ENCODE results near the gene MBNL1. TPM values are rescaled to one million over a fixed set of nuclear protein-coding genes. Genes with fewer than 3 reads are reported as not detected.

Gene MBNL1
- total RNA-seq, 2 donors from 2014 or later: 199 to 327 TPM

DNA sequence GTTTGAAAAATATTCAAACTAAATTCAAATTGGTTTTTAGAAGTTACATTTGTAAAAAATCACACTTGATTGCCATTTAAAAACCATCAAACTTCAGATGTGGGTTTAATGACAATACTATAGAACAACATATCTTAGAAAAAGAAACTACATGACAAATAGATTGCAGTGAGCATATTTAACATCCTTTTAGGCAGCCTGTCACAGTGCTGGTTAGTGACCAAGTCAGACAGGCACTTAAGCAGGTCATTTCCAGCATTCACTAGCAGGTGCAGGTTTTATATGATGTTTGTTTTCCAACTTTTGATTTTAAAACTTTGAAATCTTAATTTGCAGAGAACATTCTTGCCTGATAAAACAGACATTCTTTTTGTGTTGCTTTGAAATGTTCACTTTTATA, 115.7 kb downstream of the MBNL1 start:
- no peaks in the 10 kb centered on the region for H3K27me3 ChIP-seq
- peaks cover 0 to 98% of the 10 kb centered on the region in 2 donors for H3K4me1 ChIP-seq
- H3K36me3 ChIP-seq: no peaks in the 10 kb centered on the region
- TF ChIP-seq, protein P1, sequence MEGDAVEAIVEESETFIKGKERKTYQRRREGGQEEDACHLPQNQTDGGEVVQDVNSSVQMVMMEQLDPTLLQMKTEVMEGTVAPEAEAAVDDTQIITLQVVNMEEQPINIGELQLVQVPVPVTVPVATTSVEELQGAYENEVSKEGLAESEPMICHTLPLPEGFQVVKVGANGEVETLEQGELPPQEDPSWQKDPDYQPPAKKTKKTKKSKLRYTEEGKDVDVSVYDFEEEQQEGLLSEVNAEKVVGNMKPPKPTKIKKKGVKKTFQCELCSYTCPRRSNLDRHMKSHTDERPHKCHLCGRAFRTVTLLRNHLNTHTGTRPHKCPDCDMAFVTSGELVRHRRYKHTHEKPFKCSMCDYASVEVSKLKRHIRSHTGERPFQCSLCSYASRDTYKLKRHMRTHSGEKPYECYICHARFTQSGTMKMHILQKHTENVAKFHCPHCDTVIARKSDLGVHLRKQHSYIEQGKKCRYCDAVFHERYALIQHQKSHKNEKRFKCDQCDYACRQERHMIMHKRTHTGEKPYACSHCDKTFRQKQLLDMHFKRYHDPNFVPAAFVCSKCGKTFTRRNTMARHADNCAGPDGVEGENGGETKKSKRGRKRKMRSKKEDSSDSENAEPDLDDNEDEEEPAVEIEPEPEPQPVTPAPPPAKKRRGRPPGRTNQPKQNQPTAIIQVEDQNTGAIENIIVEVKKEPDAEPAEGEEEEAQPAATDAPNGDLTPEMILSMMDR (IDR thresholded peaks at IDR 0.05): no peak
- H3K9me3 ChIP-seq: no peaks in the 10 kb centered on the region
- H3K4me3 ChIP-seq: no peak overlapping the region
- DNase-seq (ENCODE audit: low spot score): no peak
- H3K27ac ChIP-seq: peak overlapping the region; percentile 63 to 74

DNA sequence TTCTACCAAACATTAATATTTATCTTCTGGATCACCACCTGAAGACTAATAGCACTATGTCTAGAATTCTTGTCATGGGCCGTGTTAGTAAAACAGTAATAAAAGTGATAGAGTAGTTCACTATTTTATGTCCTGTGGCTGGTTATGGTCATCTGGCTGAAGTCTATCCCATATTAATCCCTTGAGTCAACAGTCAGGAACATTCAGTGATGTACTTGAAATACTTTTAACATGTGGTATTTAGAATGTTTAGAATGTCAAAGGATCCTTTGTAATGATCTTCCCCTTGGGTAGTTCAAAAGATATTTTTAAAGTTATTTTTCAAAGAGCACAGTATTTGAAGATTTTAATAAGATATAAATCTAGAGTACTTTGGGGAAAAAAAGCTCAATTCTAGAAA, 117.0 kb downstream of the MBNL1 start:
- Histone ChIP-seq H3K27ac (peak overlapping the region; percentile 63 to 74), H3K4me3 (no peak overlapping the region), H3K9me3 (no peaks in the 10 kb centered on the region), H3K36me3 (no peaks in the 10 kb centered on the region), H3K4me1 (peaks cover 0 to 91% of the 10 kb centered on the region in 2 donors), H3K27me3 (no peaks in the 10 kb centered on the region)
- TF ChIP-seq, protein P1 (IDR thresholded peaks at IDR 0.05): no peak
- no peak for DNase-seq (ENCODE audit: low spot score)

DNA sequence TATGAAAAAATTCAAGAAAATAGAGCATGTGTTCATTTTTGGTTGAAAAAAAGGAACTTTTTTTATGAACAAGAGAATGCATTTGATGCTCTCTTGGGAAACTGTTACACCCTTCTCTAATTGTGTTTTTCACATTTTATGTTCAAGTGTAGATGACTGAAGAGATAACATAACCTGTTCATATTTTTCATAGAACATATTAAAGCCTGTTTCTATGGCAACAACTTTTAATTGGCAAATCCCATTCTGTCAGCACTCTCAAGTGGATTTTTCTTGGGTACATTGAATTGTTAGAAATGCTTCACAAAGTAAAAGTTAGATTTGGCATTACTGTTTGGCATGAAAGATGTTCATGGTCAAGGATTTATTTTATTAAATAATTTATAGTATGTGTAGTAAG, 117.5 kb downstream of the MBNL1 start:
- no peak overlapping the region for H3K4me3 ChIP-seq
- DNase-seq (ENCODE audit: low spot score): no peak
- TF ChIP-seq, protein P1 (IDR thresholded peaks at IDR 0.05): no peak
- no peaks in the 10 kb centered on the region for H3K36me3 ChIP-seq
- H3K9me3 ChIP-seq: no peaks in the 10 kb centered on the region
- no peaks in the 10 kb centered on the region for H3K27me3 ChIP-seq
- H3K4me1 ChIP-seq: peaks cover 0 to 93% of the 10 kb centered on the region in 2 donors
- H3K27ac ChIP-seq: peak overlapping the region; percentile 63 to 74

DNA sequence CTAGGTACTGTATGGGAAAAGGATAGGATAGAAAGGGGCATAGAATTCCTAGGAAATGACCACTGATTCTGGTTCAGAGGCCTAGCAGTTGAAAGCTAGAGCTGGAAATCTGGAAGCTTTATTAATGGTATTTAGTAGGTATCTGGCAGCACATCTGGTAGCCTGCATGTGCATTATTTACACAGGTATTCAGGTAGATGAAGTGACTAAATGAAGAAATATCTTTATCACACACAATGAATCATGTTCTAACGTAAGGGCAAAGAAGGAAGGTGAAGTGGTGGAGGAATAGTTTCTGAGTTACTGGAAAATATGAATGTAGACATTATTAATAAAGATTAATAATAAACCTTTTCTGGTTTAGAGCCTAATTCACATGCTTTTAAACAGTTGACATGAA, 119.9 kb downstream of the MBNL1 start:
- Histone ChIP-seq H3K27ac (peak overlapping the region; percentile 42 to 74), H3K9me3 (no peaks in the 10 kb centered on the region), H3K4me3 (no peak overlapping the region), H3K27me3 (no peaks in the 10 kb centered on the region), H3K4me1 (peaks cover 0 to 92% of the 10 kb centered on the region in 2 donors), H3K36me3 (no peaks in the 10 kb centered on the region)
- no peak for DNase-seq (ENCODE audit: low spot score)
- TF ChIP-seq, protein P1 (IDR thresholded peaks at IDR 0.05): no peak

DNA sequence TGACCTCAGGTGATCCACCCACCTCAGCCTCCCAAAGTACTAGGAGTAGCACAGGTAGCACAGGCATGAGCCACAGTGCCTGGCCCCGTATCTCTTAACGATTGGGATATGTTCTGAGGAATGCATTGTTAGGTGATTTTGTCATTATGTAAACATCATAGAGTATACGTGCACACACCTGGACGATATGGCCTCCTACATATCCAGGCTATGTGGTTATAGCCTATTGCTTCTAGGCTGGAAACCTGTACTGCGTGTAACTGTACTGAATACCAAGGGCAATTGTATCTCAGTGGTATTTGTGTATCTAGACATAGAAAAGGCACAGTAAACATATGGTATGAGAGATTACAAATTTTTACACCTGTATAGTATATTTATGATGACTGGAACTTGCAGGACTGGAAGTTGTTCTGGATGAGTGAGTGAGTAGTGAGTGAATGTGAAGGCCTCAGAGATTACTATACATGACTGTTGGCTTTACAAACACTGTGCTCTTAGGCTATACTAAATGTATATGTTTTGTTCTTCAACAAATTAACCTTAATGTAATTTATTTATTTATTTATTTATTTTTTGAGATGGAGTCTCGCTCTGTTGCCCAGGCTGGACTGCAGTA, 120.7 kb downstream of the MBNL1 start:
- Histone ChIP-seq H3K4me1 (peaks cover 0 to 92% of the 10 kb centered on the region in 2 donors), H3K9me3 (no peaks in the 10 kb centered on the region), H3K27ac (peak overlapping the region in 1 of 2 donors; percentile 74), H3K27me3 (no peaks in the 10 kb centered on the region), H3K36me3 (no peaks in the 10 kb centered on the region), H3K4me3 (no peak overlapping the region)
- TF ChIP-seq, protein P1 (IDR thresholded peaks at IDR 0.05): no peak
- no peak for DNase-seq (ENCODE audit: low spot score)

DNA sequence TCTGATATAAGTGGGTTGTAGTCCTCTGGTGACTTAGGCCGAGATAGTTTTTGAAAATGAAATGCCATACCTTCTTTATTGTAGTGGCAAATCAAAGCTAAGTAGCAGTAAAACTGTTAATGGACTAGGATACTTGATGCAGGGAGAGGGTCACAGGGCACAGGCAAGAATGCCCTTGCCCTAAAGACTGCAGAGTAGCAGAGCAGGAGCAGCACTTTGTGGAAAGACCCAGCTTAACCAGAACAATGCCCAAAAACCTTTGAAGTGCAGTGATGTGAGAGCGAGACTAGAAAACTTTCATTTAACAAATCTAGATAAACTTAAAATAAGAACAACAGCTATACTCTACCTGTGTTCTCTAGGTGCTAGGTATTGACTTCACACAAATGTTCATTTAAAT, 121.9 kb downstream of the MBNL1 start:
- Histone ChIP-seq H3K36me3 (no peaks in the 10 kb centered on the region), H3K27me3 (no peaks in the 10 kb centered on the region), H3K4me1 (peaks cover 0 to 86% of the 10 kb centered on the region in 2 donors), H3K27ac (no peak overlapping the region), H3K9me3 (no peaks in the 10 kb centered on the region), H3K4me3 (no peak overlapping the region)
- no peak for DNase-seq (ENCODE audit: low spot score)
- TF ChIP-seq, protein P1 (IDR thresholded peaks at IDR 0.05): no peak

Measured in right atrium auricular region (tissue), 2 donors.